Caco-2 (cell line): Measurements from ENCODE around the gene SCAANT1. TPM values are rescaled to one million over a fixed set of nuclear protein-coding genes. Genes with fewer than 3 reads are reported as not detected.

Source experiments
- BruUV-seq: library from RNA; stranded (reverse); fragments of 400-500 nt; replicated peaks from 2 replicates; lab custom pipeline; 2021; lab: Mats Ljungman, UMichigan
- CTCF ChIA-PET: fragments of 300-600 bp; sonication (Branson Sonifier 250); formaldehyde crosslinking; loops from one replicate; lab custom pipeline; 2022; ENCODE audit warnings: antibody characterized with exemption; lab: Charles Lee
- POLR2A ChIA-PET: fragments of 300-600 bp; sonication (Branson Sonifier 250); formaldehyde crosslinking; loops from one replicate; lab custom pipeline; 2022; ENCODE audit warnings: antibody characterized with exemption; lab: Charles Lee
- DNase-seq, 2 experiments: peaks; one replicate each; pipeline versions ENCODE4 v3.0.0 to v3.0.0-alpha.2; 2020 to 2022
- H3K27me3 ChIP-seq: replicated peaks from 2 replicates; pipeline ENCODE4 v1.6.0; 2011; ENCODE audit warnings: low read length; ENCODE audit not compliant: control insufficient read depth, insufficient read depth
- H3K36me3 ChIP-seq: 2 replicates; pipeline ENCODE4 v1.5.1; 2011; ENCODE audit warnings: low read length; ENCODE audit not compliant: control insufficient read depth, insufficient read depth
- H3K4me1 ChIP-seq: fragments of 250-450 bp; sonication (Bioruptor Pico); 2 replicates; pipeline ENCODE4 v1.5.1; 2020; ENCODE audit warnings: mild to moderate bottlenecking
- H3K4me3 ChIP-seq: 2 replicates; pipeline ENCODE4 v1.5.1; 2011; ENCODE audit warnings: low read depth, mild to moderate bottlenecking, control low read depth, low read length
- H3K9me3 ChIP-seq: fragments of 250-450 bp; sonication (Bioruptor Pico); 2 replicates; pipeline ENCODE4 v1.5.1; 2020; ENCODE audit warnings: mild to moderate bottlenecking, moderate library complexity
- H3K27ac Mint-ChIP-seq: one replicate; pipeline ENCODE4 v1.8.0; 2022; ENCODE audit warnings: mixed read lengths; ENCODE audit not compliant: unreplicated experiment
- H3K27me3 Mint-ChIP-seq: one replicate; pipeline ENCODE4 v1.8.0; 2022; ENCODE audit warnings: mixed read lengths; ENCODE audit not compliant: insufficient read depth, unreplicated experiment
- H3K36me3 Mint-ChIP-seq: one replicate; pipeline ENCODE4 v1.8.0; 2022; ENCODE audit warnings: mild to moderate bottlenecking, mixed read lengths; ENCODE audit not compliant: insufficient read depth, unreplicated experiment
- H3K4me1 Mint-ChIP-seq: one replicate; pipeline ENCODE4 v1.8.0; 2022; ENCODE audit warnings: low read depth, mixed read lengths; ENCODE audit not compliant: unreplicated experiment
- H3K4me3 Mint-ChIP-seq: one replicate; pipeline ENCODE4 v1.8.0; 2022; ENCODE audit warnings: mild to moderate bottlenecking, moderate library complexity, mixed read lengths; ENCODE audit not compliant: unreplicated experiment
- H3K9me3 Mint-ChIP-seq: one replicate; pipeline ENCODE4 v1.8.0; 2022; ENCODE audit warnings: mixed read lengths; ENCODE audit not compliant: unreplicated experiment
- intact Hi-C: fragments of 100-400 bp; cut with micrococcal nuclease; formaldehyde crosslinking; loops from one replicate; pipeline ENCODE4 v1.10.0; 2022; ENCODE audit not compliant: unreplicated experiment
- total RNA-seq: library from RNA; stranded (reverse); gene quantifications from 2 replicates; pipeline ENCODE4 v1.2.3, GENCODE V29; 2022
- TF ChIP-seq, protein P1 (sequence below), 2 experiments: fragments of 200-600 bp in 1 of 2; IDR thresholded peaks; 1 replicate in 1 of 2; 2 replicates in 1 of 2; pipeline versions ENCODE4 v1.5.1 to v1.8.0; 2011 to 2022; ENCODE audit warnings: antibody characterized with exemption in 1 of 2, control low read depth in 1 of 2, inconsistent platforms in 1 of 2, low read depth in 1 of 2, low read length in 1 of 2, mild to moderate bottlenecking in 1 of 2, moderate library complexity in 1 of 2; ENCODE audit not compliant: insufficient read depth in 1 of 2, severe bottlenecking in 1 of 2, unreplicated experiment in 1 of 2

Gene SCAANT1
- total RNA-seq, 1 experiment from 2014 or later: not detected

DNA sequence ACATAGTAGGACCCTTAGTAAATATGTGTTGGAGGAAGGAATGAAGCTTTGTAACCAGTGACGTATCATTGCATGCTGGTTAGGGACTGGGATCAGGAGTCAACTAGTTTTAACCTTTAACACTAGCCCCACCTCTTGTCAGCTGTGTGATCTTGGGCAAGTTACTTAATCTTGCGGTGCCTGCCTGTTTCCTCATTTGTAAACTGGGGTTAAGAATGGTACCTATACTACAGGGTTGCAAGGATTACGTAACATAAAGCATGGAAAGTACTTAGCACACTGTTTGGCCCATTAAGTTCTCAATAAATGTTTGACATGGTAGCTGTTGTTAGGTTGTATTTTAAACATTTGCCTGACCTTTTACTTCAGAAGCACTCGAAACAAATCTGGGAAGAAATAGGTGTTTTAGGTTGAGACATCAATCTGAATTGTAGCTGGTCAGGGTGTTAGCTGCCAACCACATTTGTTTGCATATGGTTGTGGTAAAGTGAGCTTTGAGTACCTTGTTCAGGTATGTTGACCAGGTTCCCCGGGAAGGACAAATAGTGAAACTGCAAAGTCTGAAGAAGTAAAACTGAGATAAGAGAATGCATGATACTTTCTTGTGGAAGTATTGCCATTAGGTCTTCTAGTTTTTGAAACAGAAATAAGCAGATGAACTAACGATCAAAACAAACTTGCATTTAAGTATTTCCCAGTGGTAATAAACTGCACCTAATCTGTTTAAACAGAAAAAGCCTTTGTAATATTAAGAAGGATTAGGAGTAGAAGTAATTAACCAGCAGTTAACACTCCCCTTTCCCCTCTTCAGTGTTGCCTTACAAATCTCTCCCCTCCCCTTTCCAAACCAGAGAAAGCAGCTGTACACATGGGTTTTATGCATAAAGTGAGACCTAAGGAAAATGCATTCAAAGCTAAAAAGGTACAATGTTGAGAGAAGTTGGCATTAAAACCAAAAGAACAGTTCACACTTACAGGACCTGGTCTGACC, 25.8 kb upstream of the SCAANT1 start:
- Mint-ChIP-seq H3K4me1 (peaks cover 36% of the 10 kb centered on the region), H3K4me3 (peak overlapping the region; percentile 38), H3K27me3 (no peaks in the 10 kb centered on the region), H3K27ac (peak overlapping the region; percentile 48), H3K36me3 (no peaks in the 10 kb centered on the region), H3K9me3 (no peaks in the 10 kb centered on the region)
- DNase-seq: peak; percentile 48 to 50
- Histone ChIP-seq H3K9me3 (no peaks in the 10 kb centered on the region), H3K4me1 (peaks cover 36% of the 10 kb centered on the region), H3K4me3 (no peak overlapping the region), H3K36me3 (no peaks in the 10 kb centered on the region), H3K27me3 (no peaks in the 10 kb centered on the region)
- POLR2A ChIA-PET: interaction anchor here (0.5 kb wide), 1 partner anchor 26 kb away, joined by 4 read pairs; the partner anchor contains the start of gene SCAANT1
- TF ChIP-seq, protein P1, sequence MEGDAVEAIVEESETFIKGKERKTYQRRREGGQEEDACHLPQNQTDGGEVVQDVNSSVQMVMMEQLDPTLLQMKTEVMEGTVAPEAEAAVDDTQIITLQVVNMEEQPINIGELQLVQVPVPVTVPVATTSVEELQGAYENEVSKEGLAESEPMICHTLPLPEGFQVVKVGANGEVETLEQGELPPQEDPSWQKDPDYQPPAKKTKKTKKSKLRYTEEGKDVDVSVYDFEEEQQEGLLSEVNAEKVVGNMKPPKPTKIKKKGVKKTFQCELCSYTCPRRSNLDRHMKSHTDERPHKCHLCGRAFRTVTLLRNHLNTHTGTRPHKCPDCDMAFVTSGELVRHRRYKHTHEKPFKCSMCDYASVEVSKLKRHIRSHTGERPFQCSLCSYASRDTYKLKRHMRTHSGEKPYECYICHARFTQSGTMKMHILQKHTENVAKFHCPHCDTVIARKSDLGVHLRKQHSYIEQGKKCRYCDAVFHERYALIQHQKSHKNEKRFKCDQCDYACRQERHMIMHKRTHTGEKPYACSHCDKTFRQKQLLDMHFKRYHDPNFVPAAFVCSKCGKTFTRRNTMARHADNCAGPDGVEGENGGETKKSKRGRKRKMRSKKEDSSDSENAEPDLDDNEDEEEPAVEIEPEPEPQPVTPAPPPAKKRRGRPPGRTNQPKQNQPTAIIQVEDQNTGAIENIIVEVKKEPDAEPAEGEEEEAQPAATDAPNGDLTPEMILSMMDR (IDR thresholded peaks at IDR 0.05; ENCODE audit: insufficient read depth in 1 of 2, low read depth in 1 of 2, low read length in 1 of 2, severe bottlenecking in 1 of 2, unreplicated experiment in 1 of 2): no peak
- CTCF ChIA-PET: interaction anchor here (0.9 kb wide), 3 partner anchors 23 to 34 kb away, joined by 3 read pairs; no protein-coding TSS in a partner anchor
- BruUV-seq: no TSS peak
- intact Hi-C loops: loop anchor here (1.0 kb wide), 1 partner anchor 26 kb away; the partner anchor contains the start of gene SCAANT1

DNA sequence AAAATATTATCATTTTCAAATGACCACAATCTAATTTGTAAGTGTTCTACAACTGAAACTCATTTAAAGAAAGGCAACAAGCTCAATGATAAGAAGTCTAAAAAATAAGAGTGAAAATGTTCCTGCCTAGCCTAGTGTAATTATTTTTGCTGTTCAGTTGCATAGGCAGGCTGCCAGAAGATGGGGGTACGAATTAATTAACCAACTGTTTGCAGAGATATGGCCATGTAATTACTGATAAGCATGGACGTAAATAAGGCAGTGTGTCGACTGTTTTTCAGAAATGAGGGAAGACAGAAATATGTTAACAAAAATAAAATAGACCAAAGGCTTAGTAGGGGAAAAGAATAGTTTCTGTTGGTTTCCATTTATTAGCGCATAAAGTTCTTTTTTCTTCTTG, 24.7 kb upstream of the SCAANT1 start:
- H3K36me3 Mint-ChIP-seq: no peaks in the 10 kb centered on the region
- intact Hi-C loops: no loop called here
- no peak overlapping the region for H3K4me3 Mint-ChIP-seq
- ChIA-PET CTCF (no interaction called here), POLR2A (no interaction called here)
- peak overlapping the region; percentile 48 for H3K27ac Mint-ChIP-seq
- Histone ChIP-seq H3K9me3 (no peaks in the 10 kb centered on the region), H3K4me1 (peaks cover 36% of the 10 kb centered on the region), H3K36me3 (no peaks in the 10 kb centered on the region), H3K4me3 (no peak overlapping the region), H3K27me3 (no peaks in the 10 kb centered on the region)
- DNase-seq: no peak
- no peaks in the 10 kb centered on the region for H3K27me3 Mint-ChIP-seq
- no peaks in the 10 kb centered on the region for H3K9me3 Mint-ChIP-seq
- TF ChIP-seq, protein P1 (IDR thresholded peaks at IDR 0.05; ENCODE audit: insufficient read depth in 1 of 2, low read depth in 1 of 2, low read length in 1 of 2, severe bottlenecking in 1 of 2, unreplicated experiment in 1 of 2): no peak
- no TSS peak for BruUV-seq
- H3K4me1 Mint-ChIP-seq: peaks cover 36% of the 10 kb centered on the region

DNA sequence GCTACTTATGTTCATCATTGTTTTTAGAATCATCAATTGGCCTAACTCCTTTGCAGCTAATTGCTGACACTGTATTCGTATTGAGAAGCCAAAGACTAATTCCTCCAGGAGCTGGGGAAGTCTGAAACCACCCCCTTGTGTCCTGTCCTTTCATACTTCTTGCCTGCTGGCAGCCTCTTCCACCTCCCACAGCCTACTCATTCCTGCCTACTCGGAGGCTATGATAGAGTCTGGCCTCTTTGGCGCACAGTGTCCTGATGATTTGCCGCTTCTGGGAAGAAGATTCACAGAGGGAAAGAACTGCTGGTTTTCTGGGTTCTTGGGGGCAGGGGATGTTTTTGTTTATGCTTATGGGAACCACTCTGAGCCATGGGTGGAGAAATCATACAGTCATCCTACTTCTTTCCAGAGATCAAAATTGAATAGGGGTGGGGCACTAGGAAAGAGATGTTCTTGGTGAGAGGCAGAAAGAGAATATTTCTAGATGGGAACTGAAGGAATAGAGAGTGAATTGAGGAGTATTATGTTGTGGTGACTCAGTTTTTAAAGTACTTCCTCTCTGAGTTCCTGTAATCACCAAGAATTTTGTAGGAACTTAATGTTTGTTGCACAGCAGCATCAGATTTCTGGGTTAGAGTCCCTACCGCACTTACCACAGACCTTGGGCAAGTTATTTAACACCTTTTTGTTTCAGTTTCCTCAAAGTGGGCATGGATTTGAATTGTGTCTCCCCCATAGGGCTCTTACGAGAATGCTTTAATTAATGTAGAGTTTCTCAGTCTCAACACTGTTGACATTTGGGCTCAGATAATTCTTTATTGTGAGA, 22.1 kb upstream of the SCAANT1 start:
- no peak overlapping the region for H3K4me3 ChIP-seq
- TF ChIP-seq, protein P1 (IDR thresholded peaks at IDR 0.05; ENCODE audit: insufficient read depth in 1 of 2, low read depth in 1 of 2, low read length in 1 of 2, severe bottlenecking in 1 of 2, unreplicated experiment in 1 of 2): no peak
- no TSS peak for BruUV-seq
- H3K9me3 Mint-ChIP-seq: no peaks in the 10 kb centered on the region
- H3K4me3 Mint-ChIP-seq: no peak overlapping the region
- H3K36me3 ChIP-seq: no peaks in the 10 kb centered on the region
- ChIA-PET CTCF (no interaction called here), POLR2A (no interaction called here)
- intact Hi-C loops: no loop called here
- peaks cover 33% of the 10 kb centered on the region for H3K4me1 Mint-ChIP-seq
- H3K4me1 ChIP-seq: peaks cover 36% of the 10 kb centered on the region
- no peak overlapping the region for H3K27ac Mint-ChIP-seq
- H3K27me3 ChIP-seq: no peaks in the 10 kb centered on the region
- no peaks in the 10 kb centered on the region for H3K27me3 Mint-ChIP-seq
- H3K36me3 Mint-ChIP-seq: no peaks in the 10 kb centered on the region
- no peak for DNase-seq
- no peaks in the 10 kb centered on the region for H3K9me3 ChIP-seq
